ENCODE results near the gene FSCN2.
"Not testable (repeated sequence)": the region's sequence is repeated elsewhere in the genome, so short reads cannot be mapped to it uniquely, and the experiment has no call there.

FSCN2 gene

DNA sequence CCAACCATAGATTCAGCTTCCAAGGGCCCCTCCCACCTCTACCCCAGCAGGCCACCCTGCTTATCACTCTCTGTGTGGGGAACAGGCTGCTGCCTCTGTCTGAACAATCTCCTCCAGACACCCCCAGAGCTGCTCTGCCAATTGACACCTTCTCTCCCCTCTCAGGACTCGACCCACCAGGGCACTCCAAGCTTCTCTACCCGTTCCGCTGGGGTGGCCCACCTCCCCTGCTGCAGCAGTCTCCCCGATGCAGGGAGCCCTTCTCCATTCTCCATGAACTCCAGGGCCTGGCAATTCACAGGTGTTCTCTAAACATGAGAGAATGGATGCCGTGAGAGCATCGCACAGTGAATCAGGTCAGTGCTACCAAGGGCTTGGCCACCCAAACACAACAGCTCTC is 52.3 kb downstream of the FSCN2 start:
- no peak for DNase-seq

- no peak for DNase-seq
Measured at GRCh38 chr17:81581758-81582157, 53.6 kb downstream of the FSCN2 start.

- no peak for DNase-seq
Measured at GRCh38 chr17:81582341-81582740, 54.2 kb downstream of the FSCN2 start.

GRCh38 chr17:81582749-81583148 is 54.6 kb downstream of the FSCN2 start:
- DNase-seq = no peak

DNA sequence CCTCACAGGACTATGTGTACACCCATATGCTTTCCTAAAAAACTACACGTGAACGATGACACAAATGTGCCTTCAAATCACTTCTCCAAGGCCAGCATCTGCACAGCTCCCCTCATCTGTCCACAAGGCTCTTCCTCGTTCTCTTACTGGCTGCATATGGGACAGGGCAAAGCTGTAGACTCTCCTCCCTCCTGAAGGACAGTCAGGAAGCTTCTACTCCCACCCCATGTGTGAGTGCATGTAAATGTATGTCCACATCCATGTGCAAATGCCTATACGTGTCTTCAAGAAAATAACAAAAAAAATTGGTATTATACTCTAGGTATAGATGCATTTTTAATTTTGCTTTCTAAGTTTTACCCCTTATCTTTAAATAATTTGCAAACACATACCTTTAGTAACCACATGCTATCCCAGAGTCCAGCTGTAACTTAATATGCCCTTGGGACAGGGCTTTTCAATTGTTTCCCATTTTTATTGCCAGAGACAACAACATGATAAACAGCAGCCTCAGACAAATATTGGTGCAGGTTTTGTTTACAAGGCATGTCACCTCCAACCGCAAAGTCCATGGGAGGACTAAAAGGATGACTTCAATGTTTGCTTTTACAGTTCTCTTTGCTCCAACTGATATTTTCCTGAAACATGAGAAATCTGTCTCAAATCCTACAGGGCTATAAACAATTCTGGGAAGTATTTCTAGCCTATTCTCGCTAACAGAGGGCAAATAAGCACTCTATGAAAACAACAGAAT is 55.6 kb downstream of the FSCN2 start:
- DNase-seq = no peak

GRCh38 chr17:81584771-81585170 is 56.6 kb downstream of the FSCN2 start:
- not testable (repeated sequence) for DNase-seq

DNA sequence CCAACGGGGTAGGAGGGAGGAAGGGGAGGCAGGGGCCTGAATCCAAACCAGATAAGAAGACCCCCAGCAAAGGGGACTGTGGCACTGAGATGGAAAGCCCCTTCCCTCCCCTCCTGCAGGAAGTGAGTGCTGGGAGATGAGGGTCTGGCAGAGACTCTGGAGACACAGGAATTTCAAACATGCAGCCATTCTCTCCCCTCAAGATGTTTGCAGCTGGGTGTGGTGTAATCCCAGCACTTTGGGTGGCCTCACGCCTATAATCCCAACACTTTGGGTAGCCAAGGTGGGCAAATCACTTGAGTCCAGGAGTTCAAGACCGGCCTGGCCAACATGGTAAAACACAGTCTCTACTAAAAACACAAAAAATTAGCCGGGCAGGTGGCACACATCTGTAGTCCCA is 57.9 kb downstream of the FSCN2 start:
- DNase-seq = no peak
